HG02943 (cell line): ENCODE data around the gene TMEM250.

Experiments
- ATAC-seq: cut with Tn5 transposase; IDR thresholded peaks from one replicate; pipeline ENCODE4 v1.9.1; 2021; ENCODE audit warnings: mild to moderate bottlenecking, low read depth, moderate library complexity; ENCODE audit not compliant: unreplicated experiment

TMEM250 gene

GRCh38 chr9:136085815-136086212 is 32.9 kb downstream of the TMEM250 start:
- no peak for ATAC-seq

GRCh38 chr9:136084063-136084944 is 34.4 kb downstream of the TMEM250 start:
- no peak for ATAC-seq

GRCh38 chr9:136083558-136084062 is 35.1 kb downstream of the TMEM250 start:
- no peak for ATAC-seq

DNA sequence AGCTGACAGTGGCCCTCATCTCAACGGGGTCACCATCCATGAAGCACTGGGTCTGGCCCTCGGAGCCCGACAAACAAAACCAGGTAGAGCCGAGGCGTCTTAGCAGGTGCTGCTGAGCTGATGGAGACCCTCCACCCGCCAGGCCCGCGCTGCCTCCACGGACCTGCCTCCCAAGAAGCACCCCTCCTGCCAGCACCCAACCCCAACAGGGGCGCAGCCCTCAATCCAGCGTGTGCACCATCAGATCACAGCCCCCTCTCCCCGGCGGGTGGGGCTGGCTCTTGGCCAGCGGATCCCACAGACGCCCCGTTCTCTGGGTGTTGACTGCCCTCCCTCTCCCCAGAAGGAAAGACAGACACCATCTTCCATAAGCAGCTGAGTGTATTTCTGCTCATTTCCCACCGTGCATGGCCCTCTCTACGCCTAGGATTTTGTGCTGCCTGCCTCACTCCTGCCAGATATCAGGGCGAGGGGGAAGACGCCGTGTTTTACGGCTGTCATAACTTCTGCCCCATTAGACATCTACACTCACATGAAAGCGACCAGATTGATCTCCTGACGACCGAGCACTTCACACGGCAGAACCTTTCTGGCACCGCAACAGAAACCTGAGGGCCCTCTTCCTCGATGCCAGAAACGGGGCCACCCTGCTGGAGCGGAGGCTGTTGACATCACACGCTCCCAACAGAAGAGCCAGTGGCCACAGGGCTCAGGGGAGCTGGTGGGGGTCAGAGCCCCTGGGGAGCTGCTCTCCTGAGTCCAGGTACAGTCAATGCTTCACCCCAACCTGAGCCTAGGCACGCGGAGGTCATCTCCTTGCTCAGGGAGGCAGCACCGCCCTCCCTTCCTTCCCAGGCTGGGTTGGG is 35.9 kb downstream of the TMEM250 start:
- no peak for ATAC-seq

GRCh38 chr9:136081826-136082495 is 36.7 kb downstream of the TMEM250 start:
- ATAC-seq, result no peak

GRCh38 chr9:136081113-136081825 is 37.4 kb downstream of the TMEM250 start:
- no peak for ATAC-seq

DNA sequence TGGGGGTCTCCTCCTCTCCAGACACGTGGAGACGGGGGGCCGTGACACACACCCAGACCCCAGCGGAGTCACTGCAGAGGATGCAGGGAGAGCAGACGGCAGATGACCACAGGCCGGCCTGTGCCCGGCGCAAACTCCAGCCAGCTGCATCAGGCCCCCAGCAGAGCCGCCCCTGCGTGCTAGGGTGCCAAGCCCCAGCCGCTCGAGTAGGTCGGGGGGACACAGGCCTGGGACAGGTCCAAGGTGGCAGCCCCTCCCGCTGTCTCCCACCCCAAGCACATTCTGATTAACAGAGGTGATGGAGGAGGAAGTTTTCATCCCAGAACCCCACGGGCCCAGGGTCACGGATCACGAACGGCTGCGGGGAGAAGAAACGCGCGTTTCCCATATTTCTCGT is 38.0 kb downstream of the TMEM250 start:
- ATAC-seq, result no peak

GRCh38 chr9:136079916-136080246 is 38.8 kb downstream of the TMEM250 start:
- ATAC-seq, result no peak

DNA sequence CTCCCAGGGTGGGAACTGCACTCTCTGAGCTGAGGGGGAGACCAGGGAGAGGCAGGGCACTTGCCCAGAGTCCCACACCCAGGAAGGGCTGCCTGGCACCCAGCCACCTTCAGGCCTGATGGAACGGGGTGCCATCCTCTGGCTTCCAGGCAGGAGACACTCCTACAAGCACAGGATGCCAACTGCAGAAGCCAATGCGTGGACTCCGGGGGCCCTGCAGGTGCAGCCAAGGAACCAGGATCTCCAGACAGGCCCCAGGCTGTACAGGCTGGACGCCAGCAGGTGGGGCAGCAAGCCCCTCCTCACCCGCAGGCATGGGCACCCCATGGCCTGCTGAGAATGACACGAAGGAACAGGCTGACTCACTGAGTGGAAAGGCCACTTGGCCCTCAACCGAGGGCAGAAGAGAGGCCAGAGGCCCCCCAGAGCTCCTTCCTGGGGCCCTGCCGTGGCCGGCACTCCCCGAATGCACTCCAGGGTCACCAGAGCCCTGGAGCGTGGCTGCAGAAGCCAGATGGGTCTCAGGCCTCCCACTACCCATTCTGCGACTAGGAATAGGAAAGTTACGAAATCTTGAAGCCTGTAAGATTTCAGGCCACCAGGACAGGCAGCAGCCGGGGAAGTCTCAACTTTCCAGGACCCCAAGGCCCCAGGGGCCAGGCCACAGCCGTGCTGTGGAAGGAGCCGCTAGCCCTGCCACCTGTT is 39.3 kb downstream of the TMEM250 start:
- no peak for ATAC-seq

DNA sequence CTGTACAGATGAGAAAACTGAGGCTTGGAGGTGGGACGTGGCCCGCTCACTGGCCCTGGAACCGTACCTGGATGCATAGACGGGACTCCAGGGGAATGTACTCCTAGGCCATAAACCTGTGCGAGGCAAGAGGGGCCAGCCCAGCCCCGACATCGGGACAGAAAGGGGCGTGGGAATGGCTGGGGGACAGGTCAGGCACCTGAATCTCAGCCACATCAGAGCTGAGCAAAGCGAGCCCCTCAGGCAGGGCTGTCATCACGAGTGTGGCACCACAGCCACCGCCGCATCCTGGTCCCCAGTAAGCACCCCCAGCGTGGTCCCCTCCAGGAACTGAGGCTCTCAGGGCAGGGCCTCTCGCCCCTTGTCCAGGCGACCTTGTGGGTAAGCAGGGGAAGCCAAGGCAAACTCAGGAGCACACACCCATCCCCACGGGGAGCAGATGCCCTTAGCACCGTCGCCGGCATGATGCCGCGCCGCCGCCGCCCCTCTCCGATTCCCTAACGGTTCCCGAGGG is 40.1 kb downstream of the TMEM250 start:
- ATAC-seq, result no peak

DNA sequence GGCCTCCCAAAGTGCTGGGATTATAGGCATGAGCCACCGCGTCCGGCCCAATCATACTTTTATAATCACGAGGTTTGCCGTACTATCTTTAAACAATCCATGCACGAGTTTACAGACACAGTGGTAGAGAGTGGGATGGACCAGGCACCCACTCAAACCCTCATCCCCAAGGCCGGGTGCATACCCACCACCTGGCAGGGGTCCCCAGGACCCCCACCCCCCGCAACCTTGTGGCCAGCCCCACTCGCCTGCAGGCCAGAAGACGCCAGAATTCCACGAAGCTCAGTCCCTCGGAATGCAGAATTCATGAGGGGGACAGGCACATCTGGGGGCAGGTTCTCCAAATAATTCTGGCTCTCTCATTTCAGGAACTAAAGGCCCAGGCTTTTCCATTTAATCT is 40.7 kb downstream of the TMEM250 start:
- no peak for ATAC-seq

DNA sequence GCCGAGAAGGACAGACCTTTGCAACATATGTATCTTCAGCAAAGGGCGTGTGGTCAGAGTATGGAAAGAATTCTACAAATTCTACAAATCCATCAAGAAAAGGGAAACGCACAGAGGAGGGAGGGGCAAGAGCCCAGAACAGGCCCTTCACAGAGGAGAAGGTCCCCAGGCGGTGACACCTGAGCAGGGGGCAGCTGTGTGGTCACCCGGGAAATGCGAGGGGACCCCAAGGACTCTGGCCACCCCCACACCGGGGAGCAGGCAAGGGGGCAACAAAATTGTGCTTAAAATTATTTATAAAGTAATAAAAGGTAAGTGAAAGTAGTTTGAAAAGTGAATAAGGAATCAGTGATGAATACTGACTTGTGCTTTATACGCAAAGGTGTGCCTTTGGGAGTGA is 41.2 kb downstream of the TMEM250 start:
- ATAC-seq, result no peak

- no peak for ATAC-seq
Observed at GRCh38 chr9:136075881-136076678, 42.6 kb downstream of the TMEM250 start.

- ATAC-seq, result no peak
Observed at GRCh38 chr9:136075134-136075841, 43.4 kb downstream of the TMEM250 start.

- no peak for ATAC-seq
Observed at GRCh38 chr9:136074706-136075105, 44.0 kb downstream of the TMEM250 start.
